WI38 (cell line): ENCODE measurements around the gene ERCC8.

ENCODE experiments used
- H3K4me3 ChIP-seq: 2 replicates; pipeline ENCODE4 v1.5.1; 2011; ENCODE audit warnings: low read depth, mild to moderate bottlenecking, control low read depth, low read length
- TF ChIP-seq, protein P1 (sequence below): IDR thresholded peaks from 2 replicates; pipeline ENCODE4 v1.5.1; 2012; ENCODE audit warnings: low read depth, mild to moderate bottlenecking, control low read depth, low read length

The ERCC8 gene

DNA sequence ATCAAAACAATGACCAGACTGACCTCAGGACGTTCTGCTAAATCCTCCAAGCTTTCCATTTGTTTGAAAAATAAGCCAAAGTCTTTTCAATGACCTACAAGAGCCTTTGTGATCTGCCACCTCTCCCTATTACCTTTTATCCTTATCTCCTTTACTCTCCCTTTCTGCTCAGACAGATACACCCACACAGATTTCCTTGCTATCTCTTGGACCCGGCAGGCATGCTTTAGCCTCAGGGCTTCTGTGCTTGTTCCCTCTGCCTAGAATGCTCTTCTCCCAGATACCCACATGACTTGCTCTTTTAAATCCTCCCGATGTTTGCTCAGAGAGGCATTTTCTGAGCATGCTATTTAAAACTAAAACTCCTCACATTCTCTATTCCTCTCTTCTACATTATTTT lies 91.9 kb downstream of the ERCC8 start:
- no peak overlapping the region for H3K4me3 ChIP-seq
- TF ChIP-seq, protein P1, sequence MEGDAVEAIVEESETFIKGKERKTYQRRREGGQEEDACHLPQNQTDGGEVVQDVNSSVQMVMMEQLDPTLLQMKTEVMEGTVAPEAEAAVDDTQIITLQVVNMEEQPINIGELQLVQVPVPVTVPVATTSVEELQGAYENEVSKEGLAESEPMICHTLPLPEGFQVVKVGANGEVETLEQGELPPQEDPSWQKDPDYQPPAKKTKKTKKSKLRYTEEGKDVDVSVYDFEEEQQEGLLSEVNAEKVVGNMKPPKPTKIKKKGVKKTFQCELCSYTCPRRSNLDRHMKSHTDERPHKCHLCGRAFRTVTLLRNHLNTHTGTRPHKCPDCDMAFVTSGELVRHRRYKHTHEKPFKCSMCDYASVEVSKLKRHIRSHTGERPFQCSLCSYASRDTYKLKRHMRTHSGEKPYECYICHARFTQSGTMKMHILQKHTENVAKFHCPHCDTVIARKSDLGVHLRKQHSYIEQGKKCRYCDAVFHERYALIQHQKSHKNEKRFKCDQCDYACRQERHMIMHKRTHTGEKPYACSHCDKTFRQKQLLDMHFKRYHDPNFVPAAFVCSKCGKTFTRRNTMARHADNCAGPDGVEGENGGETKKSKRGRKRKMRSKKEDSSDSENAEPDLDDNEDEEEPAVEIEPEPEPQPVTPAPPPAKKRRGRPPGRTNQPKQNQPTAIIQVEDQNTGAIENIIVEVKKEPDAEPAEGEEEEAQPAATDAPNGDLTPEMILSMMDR = no peak

DNA sequence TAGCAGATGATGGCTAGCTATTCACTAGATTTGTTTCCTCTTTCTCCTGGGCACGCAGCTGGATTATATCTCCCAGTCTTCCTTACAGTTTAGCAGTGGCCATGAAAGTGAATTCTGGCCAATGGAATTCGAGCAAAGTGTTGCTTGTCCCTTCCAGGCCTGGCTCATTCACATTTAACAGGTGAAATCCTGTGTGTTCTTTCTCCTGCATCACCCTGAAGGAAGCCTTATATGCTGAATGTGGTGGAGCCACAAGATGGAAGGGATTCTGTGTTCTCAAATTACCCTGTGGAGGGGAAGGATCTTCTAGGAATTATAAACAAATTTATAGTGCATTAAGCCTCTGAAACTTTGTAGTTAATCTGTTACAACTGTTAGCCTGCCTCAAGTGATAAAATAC lies 92.6 kb downstream of the ERCC8 start:
- no peak overlapping the region for H3K4me3 ChIP-seq
- TF ChIP-seq, protein P1 = no peak

DNA sequence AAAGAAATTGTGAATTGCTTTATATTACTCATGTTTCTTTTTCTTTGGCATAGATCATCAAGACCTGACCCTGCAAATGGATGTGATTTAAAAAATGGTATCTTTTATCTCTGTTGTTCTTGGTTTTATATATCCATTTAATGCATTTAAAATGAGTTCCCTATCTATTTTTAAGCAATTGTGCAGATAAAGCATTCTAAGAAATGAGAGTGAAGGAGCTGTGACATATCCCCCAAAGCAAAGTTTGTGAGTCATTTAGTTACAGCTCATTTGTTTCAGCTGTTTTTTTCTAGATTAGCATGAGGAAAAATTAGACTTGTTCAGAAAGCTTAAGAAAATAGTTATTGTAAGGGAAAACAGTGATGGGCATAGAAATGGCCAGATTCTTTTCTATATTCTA lies 93.2 kb downstream of the ERCC8 start:
- TF ChIP-seq, protein P1 = no peak
- H3K4me3 ChIP-seq = no peak overlapping the region

DNA sequence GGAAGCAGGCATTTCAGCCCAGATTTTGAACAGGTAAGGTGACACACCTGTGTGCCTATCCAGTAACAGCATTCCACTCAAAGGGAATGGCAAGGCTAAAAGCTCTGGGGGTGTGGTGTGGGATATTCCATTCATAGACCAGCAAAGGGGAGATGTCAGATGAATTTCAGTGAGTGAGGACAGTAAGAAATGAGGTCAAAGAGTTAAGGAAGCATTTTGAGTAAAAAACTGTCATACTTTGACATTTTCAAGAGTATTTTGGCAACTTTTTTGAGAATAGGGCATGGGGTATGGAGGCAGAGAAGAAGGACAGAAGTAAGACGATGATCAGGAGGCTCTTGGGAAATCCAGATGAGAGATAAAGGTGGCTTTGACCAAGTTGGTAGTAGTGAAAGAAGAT lies 98.6 kb downstream of the ERCC8 start:
- TF ChIP-seq, protein P1 = no peak
- no peak overlapping the region for H3K4me3 ChIP-seq

- TF ChIP-seq, protein P1 = peak; percentile 5; the same call in 1 of the 2 replicates
- peak within 1 kb of the TSS; percentile 64 for H3K4me3 ChIP-seq
These were observed 100.6 kb downstream of the ERCC8 start, which contains the start of gene ELOVL7 for GRCh38 chr5:60843936-60844905. Gene ELOVL7 (minus strand): TSS chr5:60844269. CDS start chr5:60787397, 56,872 bp downstream.

DNA sequence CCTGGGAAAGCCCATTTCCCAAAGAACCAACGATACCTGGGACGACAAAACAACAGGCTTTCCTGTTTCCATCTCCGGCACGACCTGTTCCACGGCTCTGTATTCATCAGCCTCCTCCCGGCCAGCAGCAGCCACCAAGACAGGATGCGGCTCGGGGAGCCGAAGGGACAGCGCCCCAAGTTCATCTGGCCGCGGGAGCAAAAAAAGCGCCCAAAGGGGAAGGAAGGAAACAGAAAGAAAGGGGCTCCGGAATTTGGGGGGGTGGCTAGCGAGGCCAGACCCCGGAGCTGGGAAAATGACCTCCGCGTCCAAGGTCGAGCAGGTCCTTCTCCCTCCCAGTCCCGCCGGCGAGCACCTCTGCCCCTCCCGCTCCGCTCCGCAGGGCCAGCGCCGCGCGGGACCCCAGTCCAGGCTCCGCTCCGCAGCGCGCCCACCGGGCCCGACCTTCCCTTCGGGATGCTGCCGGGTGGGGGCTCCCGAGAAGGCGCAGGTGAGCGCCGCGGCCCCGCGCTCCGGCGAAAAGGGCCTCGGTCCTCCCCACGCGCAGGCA lies 101.4 kb downstream of the ERCC8 start:
- TF ChIP-seq, protein P1 = no peak
- H3K4me3 ChIP-seq = peak overlapping the region; percentile 64

- TF ChIP-seq, protein P1 = no peak
- peak overlapping the region; percentile 64 for H3K4me3 ChIP-seq
These were observed 101.9 kb downstream of the ERCC8 start for GRCh38 chr5:60842871-60843385.
